Measurements from ENCODE around the gene FAM24A.

The FAM24A gene

DNA sequence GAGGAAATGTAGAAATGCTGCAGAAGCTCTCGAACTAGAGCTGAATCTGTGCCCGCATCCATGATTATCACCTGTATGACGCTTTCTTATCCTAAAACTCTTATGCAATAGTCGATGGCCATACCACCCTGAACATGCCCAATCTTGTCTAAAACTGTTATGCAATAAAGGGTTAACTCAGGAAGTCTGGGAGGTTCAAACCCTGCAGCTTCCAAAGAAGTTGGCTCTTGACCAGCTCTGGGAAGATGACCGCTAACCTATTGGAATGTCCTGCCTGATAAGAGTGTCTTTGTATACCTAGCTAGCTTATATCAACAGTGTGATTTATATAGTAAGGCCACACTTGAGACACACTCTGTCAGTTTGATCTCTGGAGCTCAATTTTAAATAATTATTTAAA lies 47.1 kb downstream of the FAM24A start:
- Histone ChIP-seq H2AFZ (ENCODE audit: low read depth) (no peak overlapping the region), H3K27ac (no peak overlapping the region), H3K4me1 (ENCODE audit: low read depth, poor library complexity, severe bottlenecking) (peaks cover 9% of the 10 kb centered on the region), H3K4me2 (no peak overlapping the region), H4K20me1 (ENCODE audit: insufficient read depth) (no peaks in the 10 kb centered on the region), H3K27me3 (ENCODE audit: insufficient read depth, low read depth) (no peaks in the 10 kb centered on the region), H3K79me2 (ENCODE audit: insufficient read depth, low read depth) (peaks cover 5% of the 10 kb centered on the region; the same call in 1 of the 2 replicates), H3K4me3 (IDR thresholded peaks at IDR 0.05; ENCODE audit: insufficient read depth, low read depth, low read length) (no peak overlapping the region), H3K9ac (no peak overlapping the region), H3K36me3 (ENCODE audit: insufficient read depth) (no peaks in the 10 kb centered on the region)
- TF ChIP-seq, protein P1, sequence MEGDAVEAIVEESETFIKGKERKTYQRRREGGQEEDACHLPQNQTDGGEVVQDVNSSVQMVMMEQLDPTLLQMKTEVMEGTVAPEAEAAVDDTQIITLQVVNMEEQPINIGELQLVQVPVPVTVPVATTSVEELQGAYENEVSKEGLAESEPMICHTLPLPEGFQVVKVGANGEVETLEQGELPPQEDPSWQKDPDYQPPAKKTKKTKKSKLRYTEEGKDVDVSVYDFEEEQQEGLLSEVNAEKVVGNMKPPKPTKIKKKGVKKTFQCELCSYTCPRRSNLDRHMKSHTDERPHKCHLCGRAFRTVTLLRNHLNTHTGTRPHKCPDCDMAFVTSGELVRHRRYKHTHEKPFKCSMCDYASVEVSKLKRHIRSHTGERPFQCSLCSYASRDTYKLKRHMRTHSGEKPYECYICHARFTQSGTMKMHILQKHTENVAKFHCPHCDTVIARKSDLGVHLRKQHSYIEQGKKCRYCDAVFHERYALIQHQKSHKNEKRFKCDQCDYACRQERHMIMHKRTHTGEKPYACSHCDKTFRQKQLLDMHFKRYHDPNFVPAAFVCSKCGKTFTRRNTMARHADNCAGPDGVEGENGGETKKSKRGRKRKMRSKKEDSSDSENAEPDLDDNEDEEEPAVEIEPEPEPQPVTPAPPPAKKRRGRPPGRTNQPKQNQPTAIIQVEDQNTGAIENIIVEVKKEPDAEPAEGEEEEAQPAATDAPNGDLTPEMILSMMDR (conservative IDR thresholded peaks at IDR 0.05; ENCODE audit: low read depth, low read length), result no peak

DNA sequence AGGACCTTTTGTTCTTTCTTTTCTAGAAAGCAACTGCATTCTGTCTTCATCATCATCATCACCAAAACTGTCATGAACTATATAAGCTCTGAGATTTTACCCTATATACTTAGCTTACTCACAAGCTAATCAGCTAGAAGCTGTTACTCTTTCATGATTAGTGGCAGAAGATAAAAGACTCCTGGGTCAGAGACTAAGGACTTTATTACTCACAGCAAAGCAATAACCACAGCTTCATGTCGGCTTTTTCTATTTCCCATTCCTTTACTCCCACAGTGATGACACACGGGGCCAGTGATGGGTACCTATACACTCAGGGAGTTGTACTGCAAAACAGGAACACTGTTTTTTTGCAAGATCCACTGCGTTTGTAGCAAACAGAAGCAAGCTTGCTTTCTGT lies 52.0 kb downstream of the FAM24A start:
- Histone ChIP-seq H2AFZ (ENCODE audit: low read depth) (no peak overlapping the region), H4K20me1 (ENCODE audit: insufficient read depth) (no peaks in the 10 kb centered on the region), H3K79me2 (ENCODE audit: insufficient read depth, low read depth) (no peaks in the 10 kb centered on the region), H3K4me2 (no peak overlapping the region), H3K27ac (no peak overlapping the region), H3K9ac (no peak overlapping the region), H3K4me3 (IDR thresholded peaks at IDR 0.05; ENCODE audit: insufficient read depth, low read depth, low read length) (no peak overlapping the region), H3K27me3 (ENCODE audit: insufficient read depth, low read depth) (no peaks in the 10 kb centered on the region), H3K4me1 (ENCODE audit: low read depth, poor library complexity, severe bottlenecking) (no peaks in the 10 kb centered on the region), H3K36me3 (ENCODE audit: insufficient read depth) (no peaks in the 10 kb centered on the region; the same call in 1 of the 2 replicates)
- TF ChIP-seq, protein P1 (conservative IDR thresholded peaks at IDR 0.05; ENCODE audit: low read depth, low read length), result no peak
